IMR-90 (cell line): ENCODE results near the gene SCAMP1. TPM values are rescaled to one million over a fixed set of nuclear protein-coding genes. Genes with fewer than 3 reads are reported as not detected.

Experiments
- ATAC-seq: fragments of 200-7000 bp; cut with Tn5 transposase; 2 replicates; pipeline ENCODE4 v1.9.1; 2020; ENCODE audit warnings: low read depth, mild to moderate bottlenecking, moderate library complexity
- BruUV-seq: library from RNA; stranded (reverse); fragments of 400-500 nt; replicated peaks from 2 replicates; lab custom pipeline; 2021; lab: Mats Ljungman, UMichigan
- CTCF ChIA-PET: fragments of 300-600 bp; formaldehyde crosslinking; extraction: SDS; loops from one replicate; lab custom pipeline; 2021; ENCODE audit warnings: antibody characterized with exemption; lab: Yijun Ruan, JAX
- POLR2A ChIA-PET: fragments of 300-600 bp; sonication (Branson Sonifier 250); formaldehyde crosslinking; loops from one replicate; lab custom pipeline; 2022; ENCODE audit warnings: antibody characterized with exemption; ENCODE audit not compliant: unreplicated experiment; lab: Charles Lee
- DNase-seq: peaks from one replicate; pipeline ENCODE4 v3.0.0; 2013
- H2AFZ ChIP-seq: replicated peaks from 2 replicates; pipeline ENCODE3; 2013; ENCODE audit warnings: low read length, mild to moderate bottlenecking; ENCODE audit not compliant: poor library complexity
- H2AK5ac ChIP-seq: 2 replicates; pipeline ENCODE4 v1.6.1; 2013; ENCODE audit warnings: low read depth, low read length, inconsistent platforms
- H2AK9ac ChIP-seq: replicated peaks from 2 replicates; pipeline ENCODE3; 2013; ENCODE audit warnings: mild to moderate bottlenecking, low read depth, low read length, moderate library complexity; ENCODE audit not compliant: poor library complexity
- H2BK120ac ChIP-seq: 2 replicates; pipeline ENCODE4 v1.6.1; 2013; ENCODE audit warnings: low read depth, low read length, inconsistent platforms
- H2BK15ac ChIP-seq: 3 replicates; pipeline ENCODE4 v1.6.1; 2013; ENCODE audit warnings: low read depth, low read length, inconsistent platforms
- H2BK20ac ChIP-seq: 2 replicates; pipeline ENCODE4 v1.6.1; 2013; ENCODE audit warnings: low read depth, mild to moderate bottlenecking, inconsistent platforms, low read length, moderate library complexity
- H2BK5ac ChIP-seq: 2 replicates; pipeline ENCODE4 v1.6.1; 2013; ENCODE audit warnings: mild to moderate bottlenecking, low read depth, low read length, inconsistent platforms; ENCODE audit not compliant: poor library complexity, severe bottlenecking
- H3K14ac ChIP-seq: replicated peaks from 2 replicates; pipeline ENCODE4 v1.6.1; 2013; ENCODE audit warnings: low read depth, low read length, inconsistent platforms
- H3K18ac ChIP-seq: 2 replicates; pipeline ENCODE4 v1.6.1; 2013; ENCODE audit warnings: low read depth, low read length, control low read depth
- H3K23ac ChIP-seq: 2 replicates; pipeline ENCODE4 v1.6.1; 2013; ENCODE audit warnings: low read depth, low read length, inconsistent platforms
- H3K27ac ChIP-seq: 2 replicates; pipeline ENCODE4 v1.5.1; 2013; ENCODE audit warnings: mild to moderate bottlenecking, control low read depth, low read length; ENCODE audit not compliant: insufficient read depth
- H3K27me3 ChIP-seq: 2 replicates; pipeline ENCODE4 v1.6.1; 2013; ENCODE audit warnings: low read length; ENCODE audit not compliant: control insufficient read depth, insufficient read depth
- H3K36me3 ChIP-seq: 2 replicates; pipeline ENCODE4 v1.6.1; 2013; ENCODE audit warnings: low read length, mixed read lengths; ENCODE audit not compliant: control insufficient read depth, insufficient read depth
- H3K4ac ChIP-seq: 2 replicates; pipeline ENCODE4 v1.6.1; 2013; ENCODE audit warnings: low read depth, low read length, inconsistent platforms
- H3K4me1 ChIP-seq: 2 replicates; pipeline ENCODE4 v1.6.1; 2013; ENCODE audit warnings: low read length, mixed read lengths; ENCODE audit not compliant: control insufficient read depth, insufficient read depth
- H3K4me2 ChIP-seq: 2 replicates; pipeline ENCODE4 v1.6.1; 2013; ENCODE audit warnings: low read depth, mild to moderate bottlenecking, control low read depth, low read length, moderate library complexity
- H3K4me3 ChIP-seq: 2 replicates; pipeline ENCODE4 v1.5.1; 2013; ENCODE audit warnings: low read depth, mild to moderate bottlenecking, control low read depth, low read length, moderate library complexity; ENCODE audit not compliant: insufficient read depth
- H3K56ac ChIP-seq: 2 replicates; pipeline ENCODE4 v1.6.1; 2013; ENCODE audit warnings: low read length, inconsistent platforms; ENCODE audit not compliant: insufficient read depth; ENCODE audit errors: extremely low read depth
- H3K79me1 ChIP-seq, 2 experiments: 2 replicates each; pipeline ENCODE4 v1.6.1; 2013; ENCODE audit warnings: low read length in 2 of 2, inconsistent platforms in 1 of 2, low read depth in 1 of 2
- H3K9ac ChIP-seq: 2 replicates; pipeline ENCODE4 v1.6.1; 2013; ENCODE audit warnings: low read depth, low read length, control low read depth
- H3K9me1 ChIP-seq: 2 replicates; pipeline ENCODE4 v1.6.1; 2013; ENCODE audit warnings: low read length, inconsistent platforms; ENCODE audit not compliant: insufficient read depth
- H3K9me3 ChIP-seq: 2 replicates; pipeline ENCODE4 v1.6.1; 2013; ENCODE audit warnings: low read length; ENCODE audit not compliant: control insufficient read depth, insufficient read depth
- H4K20me1 ChIP-seq: 2 replicates; pipeline ENCODE4 v1.6.1; 2013; ENCODE audit warnings: low read length, inconsistent platforms; ENCODE audit not compliant: insufficient read depth
- H4K5ac ChIP-seq: 2 replicates; pipeline ENCODE4 v1.6.1; 2013; ENCODE audit warnings: mild to moderate bottlenecking, low read depth, low read length, control low read depth
- H4K8ac ChIP-seq, 2 experiments: 2 replicates each; pipeline ENCODE4 v1.6.1; 2013; ENCODE audit warnings: low read depth in 2 of 2, low read length in 2 of 2, control low read depth in 1 of 2, inconsistent platforms in 1 of 2
- H4K91ac ChIP-seq: 2 replicates; pipeline ENCODE4 v1.6.1; 2013; ENCODE audit warnings: low read depth, low read length, inconsistent platforms; ENCODE audit not compliant: insufficient read depth
- CEBPB ChIP-seq: IDR thresholded peaks from 2 replicates; pipeline ENCODE4 v1.6.1; 2012; ENCODE audit warnings: low read depth, low read length, improper control_type of control experiment
- CTCF ChIP-seq: conservative IDR thresholded peaks from 2 replicates; pipeline ENCODE4 v1.5.1; 2012; ENCODE audit warnings: mild to moderate bottlenecking, low read depth, low read length, improper control_type of control experiment
- FOS ChIP-seq: fragments of 150-350 bp; IDR thresholded peaks from 2 replicates; pipeline ENCODE4 v1.6.1; 2016; ENCODE audit warnings: low read depth, low read length
- MAFK ChIP-seq: IDR thresholded peaks from 2 replicates; pipeline ENCODE4 v1.6.1; 2012; ENCODE audit warnings: low read depth, low read length, improper control_type of control experiment
- MAZ ChIP-seq: IDR thresholded peaks from 2 replicates; pipeline ENCODE4 v1.6.1; 2012; ENCODE audit warnings: low read depth, mild to moderate bottlenecking, low read length, improper control_type of control experiment, moderate library complexity, borderline replicate concordance
- MXI1 ChIP-seq: IDR thresholded peaks from 2 replicates; pipeline ENCODE4 v1.6.1; 2012; ENCODE audit warnings: low read depth, mild to moderate bottlenecking, low read length, moderate library complexity, borderline replicate concordance
- NFE2L2 ChIP-seq: fragments of 150-350 bp; IDR thresholded peaks from 2 replicates; pipeline ENCODE4 v1.6.1; 2016; ENCODE audit warnings: low read depth, mild to moderate bottlenecking, low read length
- RAD21 ChIP-seq: IDR thresholded peaks from 2 replicates; pipeline ENCODE4 v1.6.1; 2012; ENCODE audit warnings: low read length, improper control_type of control experiment
- RCOR1 ChIP-seq: IDR thresholded peaks from 2 replicates; pipeline ENCODE4 v1.6.1; 2012; ENCODE audit warnings: mild to moderate bottlenecking, low read length, improper control_type of control experiment; ENCODE audit not compliant: insufficient replicate concordance
- RFX5 ChIP-seq: IDR thresholded peaks from 2 replicates; pipeline ENCODE4 v1.8.0; 2012; ENCODE audit warnings: low read depth, mild to moderate bottlenecking, low read length, moderate library complexity
- USF2 ChIP-seq: fragments of 150-350 bp; IDR thresholded peaks from 2 replicates; pipeline ENCODE4 v1.6.1; 2017; ENCODE audit warnings: mild to moderate bottlenecking, antibody characterized with exemption, low read length, low read depth
- WGBS, 2 experiments: methylation state at CpG; one replicate each; pipeline versions ENCODE4 v1.1.5 to v1.1.7; 2013; ENCODE audit warnings: missing lambda C conversion rate in 2 of 2; ENCODE audit not compliant: insufficient read length in 1 of 2; ENCODE audit errors: extremely low coverage in 2 of 2; 5-methylcytosine and 5-hydroxymethylcytosine counted together
- dilution Hi-C: fragments of 300-500 bp; cut with HindIII; formaldehyde crosslinking; loops from one replicate; pipeline ENCODE4 v1.14.3; 2018; ENCODE audit warnings: low sequenced_read_pairs; ENCODE audit not compliant: unreplicated experiment
- in situ Hi-C: fragments of 300-500 bp; cut with MboI; formaldehyde crosslinking; loops from 3 replicates; pipeline ENCODE4 v1.14.3; 2019; ENCODE audit warnings: low sequenced_read_pairs, inconsistent platforms, mixed read lengths
- intact Hi-C: fragments of 100-400 bp; cut with micrococcal nuclease; formaldehyde crosslinking; loops from 2 replicates; pipeline ENCODE4 v1.10.0; 2022
- polyA plus RNA-seq, 3 experiments: library from polyadenylated mRNA; depleted of rRNA; stranded (reverse); fragments of >200 nt; gene quantifications; 2 replicates each; pipeline ENCODE4 v1.2.3, GENCODE V29; 2012; ENCODE audit warnings: low replicate concordance in 1 of 3
- total RNA-seq: library from RNA; depleted of rRNA; stranded (reverse); fragments of >200 nt; gene quantifications from 2 replicates; pipeline ENCODE4 v1.2.3, GENCODE V29; 2012

SCAMP1 gene
- total and polyA plus RNA-seq, 2 of the 4 experiments (the other 2 are of a cell fraction), result 13.5 to 114 TPM

GRCh38 chr5:78334811-78335210 lies 25.6 kb upstream of the SCAMP1 start:
- H3K18ac ChIP-seq, result no peak overlapping the region
- H3K4me2 ChIP-seq, result peak overlapping the region; percentile 42; the same call in 1 of the 2 replicates
- no TSS peak for BruUV-seq
- peaks cover 2% of the 10 kb centered on the region; the same call in 1 of the 2 replicates for H3K4me1 ChIP-seq
- TF ChIP-seq MAFK (no peak), USF2 (no peak), CTCF (no peak), RCOR1 (no peak), RAD21 (no peak), MAZ (no peak), MXI1 (no peak), NFE2L2 (no peak), CEBPB (no peak), FOS (no peak), RFX5 (no peak)
- H2BK20ac ChIP-seq, result 0 out of 2 replicates have a peak overlapping the region, but pooled peaks have one; percentile 22
- peak; percentile 42 for ATAC-seq
- H2AFZ ChIP-seq, result peak overlapping the region; percentile 77
- no peak overlapping the region for H3K27ac ChIP-seq
- no peak overlapping the region for H2BK15ac ChIP-seq
- H3K23ac ChIP-seq, result no peak overlapping the region
- H3K36me3 ChIP-seq, result no peaks in the 10 kb centered on the region
- no peak overlapping the region for H4K5ac ChIP-seq
- H3K14ac ChIP-seq, result peak overlapping the region; percentile 29; the same call in 1 of the 2 replicates
- ChIA-PET POLR2A (no interaction called here), CTCF (interaction anchor here (0.6 kb wide), 1 partner anchor 22 kb away, joined by 4 read pairs; no protein-coding TSS in a partner anchor)
- no peak overlapping the region for H2AK5ac ChIP-seq
- 0 out of 2 replicates have a peak overlapping the region, but pooled peaks have one; percentile 21 for H4K91ac ChIP-seq
- intact Hi-C loops, result no loop called here
- in situ Hi-C loops, result no loop called here
- peak overlapping the region; percentile 33 for H2AK9ac ChIP-seq
- H2BK120ac ChIP-seq, result peak overlapping the region; percentile 52
- H3K9ac ChIP-seq, result no peak overlapping the region
- H3K4ac ChIP-seq, result peak overlapping the region; percentile 50
- H3K56ac ChIP-seq, result no peak overlapping the region
- dilution Hi-C loops, result no loop called here
- peaks cover 9% of the 10 kb centered on the region for H3K9me3 ChIP-seq
- H3K79me1 ChIP-seq, result no peaks in the 10 kb centered on the region
- 0 out of 2 replicates have a peak, but pooled peaks cover 2% of the 10 kb centered on the region for H3K9me1 ChIP-seq
- DNase-seq, result peak; percentile 8
- WGBS, 2 experiments, result 83% methylated on average over 1 of the region's 3 CpGs; no CpG with 5 or more reads in 1 of the 2 experiments
- H2BK5ac ChIP-seq, result no peak overlapping the region
- H3K27me3 ChIP-seq, result no peaks in the 10 kb centered on the region
- H3K4me3 ChIP-seq, result no peak overlapping the region
- H4K20me1 ChIP-seq, result no peaks in the 10 kb centered on the region
- H4K8ac ChIP-seq, result peak overlapping the region in 1 of 2 experiments; percentile 40; a peak in 1 of 4 replicates
